HG03571 (cell line): ENCODE results near the gene RCOR3.
"Not testable (repeated sequence)": the region's sequence is repeated elsewhere in the genome, so short reads cannot be mapped to it uniquely, and the experiment has no call there.

Experiments
- ATAC-seq: cut with Tn5 transposase; IDR thresholded peaks from one replicate; pipeline ENCODE4 v1.9.1; 2021; ENCODE audit not compliant: unreplicated experiment

Gene RCOR3

GRCh38 chr1:211339631-211340041, 80.5 kb downstream of the RCOR3 start:
- ATAC-seq = no peak

GRCh38 chr1:211340622-211341507, 81.7 kb downstream of the RCOR3 start:
- no peak for ATAC-seq

- no peak for ATAC-seq
Measured at GRCh38 chr1:211341999-211342398, 82.8 kb downstream of the RCOR3 start.

- no peak for ATAC-seq
Measured at GRCh38 chr1:211343607-211344006, 84.4 kb downstream of the RCOR3 start.

- no peak for ATAC-seq
Measured at GRCh38 chr1:211344152-211344618, 85.0 kb downstream of the RCOR3 start.

- no peak for ATAC-seq
Measured at GRCh38 chr1:211345719-211346118, 86.6 kb downstream of the RCOR3 start.

GRCh38 chr1:211347077-211347844, 88.1 kb downstream of the RCOR3 start:
- ATAC-seq = no peak

- no peak for ATAC-seq
Measured at GRCh38 chr1:211348547-211348946, 89.4 kb downstream of the RCOR3 start.

GRCh38 chr1:211349741-211350140, 90.6 kb downstream of the RCOR3 start:
- ATAC-seq = no peak

- ATAC-seq = not testable (repeated sequence)
Measured at GRCh38 chr1:211352055-211352454, 92.9 kb downstream of the RCOR3 start.

GRCh38 chr1:211352465-211352864, 93.3 kb downstream of the RCOR3 start:
- no peak for ATAC-seq

- peak; percentile 64 for ATAC-seq
Measured at GRCh38 chr1:211352985-211353515, 93.9 kb downstream of the RCOR3 start.

GRCh38 chr1:211353562-211354212, 94.5 kb downstream of the RCOR3 start:
- ATAC-seq = no peak

- ATAC-seq = no peak
Measured at GRCh38 chr1:211355873-211356272, 96.7 kb downstream of the RCOR3 start.

GRCh38 chr1:211356723-211357407, 97.7 kb downstream of the RCOR3 start:
- no peak for ATAC-seq

GRCh38 chr1:211358685-211359084, 99.5 kb downstream of the RCOR3 start:
- no peak for ATAC-seq

GRCh38 chr1:211359876-211360275, 100.7 kb downstream of the RCOR3 start:
- no peak for ATAC-seq

GRCh38 chr1:211361202-211361601, 102.0 kb downstream of the RCOR3 start:
- ATAC-seq = no peak
